ENCODE measurements around the gene MSRB1. TPM values are rescaled to one million over a fixed set of nuclear protein-coding genes. Genes with fewer than 3 reads are reported as not detected.

The MSRB1 gene
- polyA plus RNA-seq, 1 experiment, result 23.1 TPM

GRCh38 chr16:1918351-1919326 is 24.4 kb downstream of the MSRB1 start, which contains the start of gene HS3ST6:
Gene HS3ST6 (minus strand): TSS chr16:1918415. CDS start chr16:1918323, 92 bp downstream.
- DNase-seq (ENCODE audit: low read depth, low spot score), result no peak
- no peak for TF ChIP-seq CTCF (IDR thresholded peaks at IDR 0.05; ENCODE audit: low read depth, low read length)
- ChIA-PET POLR2A (no interaction called here), CTCF (no interaction called here)
- H3K27ac ChIP-seq (ENCODE audit: low read depth, low read length), result no peak within 1 kb of the TSS
- H3K9me3 ChIP-seq (ENCODE audit: control insufficient read depth, insufficient read depth, low read length), result peaks cover 3% of the 10 kb centered on the region; the same call in 1 of the 2 replicates
- H3K27me3 ChIP-seq (ENCODE audit: control insufficient read depth, insufficient read depth, low read length), result peaks cover 89% of the 10 kb centered on the region
- no peak within 1 kb of the TSS for H3K4me3 ChIP-seq (ENCODE audit: low read depth, low read length)

GRCh38 chr16:1917665-1918350 is 25.2 kb downstream of the MSRB1 start:
- no peak for TF ChIP-seq CTCF (IDR thresholded peaks at IDR 0.05; ENCODE audit: low read depth, low read length)
- H3K27ac ChIP-seq (ENCODE audit: low read depth, low read length), result no peak overlapping the region
- H3K27me3 ChIP-seq (ENCODE audit: control insufficient read depth, insufficient read depth, low read length), result peaks cover 87% of the 10 kb centered on the region
- H3K9me3 ChIP-seq (ENCODE audit: control insufficient read depth, insufficient read depth, low read length), result peaks cover 3% of the 10 kb centered on the region; the same call in 1 of the 2 replicates
- H3K4me3 ChIP-seq (ENCODE audit: low read depth, low read length), result no peak overlapping the region
- CTCF ChIA-PET, result no interaction called here
- POLR2A ChIA-PET, result no interaction called here
- no peak for DNase-seq (ENCODE audit: low read depth, low spot score)

GRCh38 chr16:1917056-1917664 is 25.8 kb downstream of the MSRB1 start:
- Histone ChIP-seq H3K27ac (ENCODE audit: low read depth, low read length) (no peak overlapping the region), H3K4me3 (ENCODE audit: low read depth, low read length) (no peak overlapping the region), H3K27me3 (ENCODE audit: control insufficient read depth, insufficient read depth, low read length) (peaks cover 83% of the 10 kb centered on the region), H3K9me3 (ENCODE audit: control insufficient read depth, insufficient read depth, low read length) (peaks cover 3% of the 10 kb centered on the region; the same call in 1 of the 2 replicates)
- TF ChIP-seq CTCF (IDR thresholded peaks at IDR 0.05; ENCODE audit: low read depth, low read length), result no peak
- ChIA-PET POLR2A (no interaction called here), CTCF (no interaction called here)
- DNase-seq (ENCODE audit: low read depth, low spot score), result no peak

- Histone ChIP-seq H3K27ac (ENCODE audit: low read depth, low read length) (no peak overlapping the region), H3K4me3 (ENCODE audit: low read depth, low read length) (no peak overlapping the region), H3K27me3 (ENCODE audit: control insufficient read depth, insufficient read depth, low read length) (peaks cover 80% of the 10 kb centered on the region), H3K9me3 (ENCODE audit: control insufficient read depth, insufficient read depth, low read length) (peaks cover 3% of the 10 kb centered on the region; the same call in 1 of the 2 replicates)
- POLR2A ChIA-PET, result no interaction called here
- DNase-seq (ENCODE audit: low read depth, low spot score), result no peak
- CTCF ChIA-PET, result interaction anchor here (0.5 kb wide), 1 partner anchor 34 kb away, joined by 5 read pairs; no protein-coding TSS in a partner anchor
- TF ChIP-seq CTCF (IDR thresholded peaks at IDR 0.05; ENCODE audit: low read depth, low read length), result no peak
Measured at GRCh38 chr16:1916640-1916990, 26.4 kb downstream of the MSRB1 start.
